HEK293 (cell line): Measurements from ENCODE around the gene RFLNA.

ENCODE experiments used
- CTCF ChIP-seq: fragments of 450-650 bp; formaldehyde crosslinking; IDR thresholded peaks from 2 replicates; pipeline ENCODE4 v1.5.1; 2016; ENCODE audit warnings: missing biosample characterization, missing genetic modification characterization
- KLF9 ChIP-seq: fragments of 450-650 bp; formaldehyde crosslinking; IDR thresholded peaks from 2 replicates; pipeline ENCODE4 v1.5.1; 2016; ENCODE audit warnings: missing biosample characterization, missing genetic modification characterization, low read depth
- MEIS1 ChIP-seq: sonication (generic); formaldehyde crosslinking; IDR thresholded peaks from 2 replicates; pipeline ENCODE4 v1.8.1; 2022; ENCODE audit warnings: missing genetic modification reagents, mild to moderate bottlenecking, borderline replicate concordance
- PBX3 ChIP-seq: sonication (generic); formaldehyde crosslinking; IDR thresholded peaks from 2 replicates; pipeline ENCODE4 v1.8.1; 2022; ENCODE audit warnings: mild to moderate bottlenecking, moderate library complexity, missing genetic modification reagents
- SP2 ChIP-seq: fragments of 450-650 bp; formaldehyde crosslinking; IDR thresholded peaks from 2 replicates; pipeline ENCODE4 v1.5.1; 2016; ENCODE audit warnings: missing biosample characterization, missing genetic modification characterization
- YY1 ChIP-seq: fragments of 450-650 bp; formaldehyde crosslinking; IDR thresholded peaks from 2 replicates; pipeline ENCODE4 v1.5.1; 2018; ENCODE audit warnings: missing biosample characterization, missing genetic modification characterization
- ZBTB17 ChIP-seq: fragments of 450-650 bp; formaldehyde crosslinking; IDR thresholded peaks from 2 replicates; pipeline ENCODE4 v1.5.1; 2016; ENCODE audit warnings: missing biosample characterization, missing genetic modification characterization
- ZBTB21 ChIP-seq: fragments of 450-650 bp; formaldehyde crosslinking; IDR thresholded peaks from 2 replicates; pipeline ENCODE4 v1.5.1; 2017; ENCODE audit warnings: missing biosample characterization, missing genetic modification characterization
- ZFP69B ChIP-seq: fragments of 450-650 bp; formaldehyde crosslinking; IDR thresholded peaks from 2 replicates; pipeline ENCODE4 v1.5.1; 2016; ENCODE audit warnings: missing biosample characterization, missing genetic modification characterization
- ZNF114 ChIP-seq: fragments of 450-650 bp; formaldehyde crosslinking; IDR thresholded peaks from 2 replicates; pipeline ENCODE4 v1.5.0; 2017; ENCODE audit warnings: missing biosample characterization, missing genetic modification characterization
- ZNF155 ChIP-seq: fragments of 450-650 bp; formaldehyde crosslinking; IDR thresholded peaks from 2 replicates; pipeline ENCODE4 v1.5.1; 2016; ENCODE audit warnings: missing biosample characterization, missing genetic modification characterization
- ZNF211 ChIP-seq: fragments of 450-650 bp; formaldehyde crosslinking; IDR thresholded peaks from 2 replicates; pipeline ENCODE4 v1.5.1; 2016; ENCODE audit warnings: low read depth, missing biosample characterization, missing genetic modification characterization
- ZNF350 ChIP-seq: fragments of 450-650 bp; formaldehyde crosslinking; IDR thresholded peaks from 2 replicates; pipeline ENCODE4 v1.5.0; 2017; ENCODE audit warnings: missing biosample characterization, mild to moderate bottlenecking, missing genetic modification characterization
- ZNF558 ChIP-seq: fragments of 450-650 bp; formaldehyde crosslinking; IDR thresholded peaks from 2 replicates; pipeline ENCODE4 v1.5.1; 2016; ENCODE audit warnings: missing biosample characterization, missing genetic modification characterization

DNA sequence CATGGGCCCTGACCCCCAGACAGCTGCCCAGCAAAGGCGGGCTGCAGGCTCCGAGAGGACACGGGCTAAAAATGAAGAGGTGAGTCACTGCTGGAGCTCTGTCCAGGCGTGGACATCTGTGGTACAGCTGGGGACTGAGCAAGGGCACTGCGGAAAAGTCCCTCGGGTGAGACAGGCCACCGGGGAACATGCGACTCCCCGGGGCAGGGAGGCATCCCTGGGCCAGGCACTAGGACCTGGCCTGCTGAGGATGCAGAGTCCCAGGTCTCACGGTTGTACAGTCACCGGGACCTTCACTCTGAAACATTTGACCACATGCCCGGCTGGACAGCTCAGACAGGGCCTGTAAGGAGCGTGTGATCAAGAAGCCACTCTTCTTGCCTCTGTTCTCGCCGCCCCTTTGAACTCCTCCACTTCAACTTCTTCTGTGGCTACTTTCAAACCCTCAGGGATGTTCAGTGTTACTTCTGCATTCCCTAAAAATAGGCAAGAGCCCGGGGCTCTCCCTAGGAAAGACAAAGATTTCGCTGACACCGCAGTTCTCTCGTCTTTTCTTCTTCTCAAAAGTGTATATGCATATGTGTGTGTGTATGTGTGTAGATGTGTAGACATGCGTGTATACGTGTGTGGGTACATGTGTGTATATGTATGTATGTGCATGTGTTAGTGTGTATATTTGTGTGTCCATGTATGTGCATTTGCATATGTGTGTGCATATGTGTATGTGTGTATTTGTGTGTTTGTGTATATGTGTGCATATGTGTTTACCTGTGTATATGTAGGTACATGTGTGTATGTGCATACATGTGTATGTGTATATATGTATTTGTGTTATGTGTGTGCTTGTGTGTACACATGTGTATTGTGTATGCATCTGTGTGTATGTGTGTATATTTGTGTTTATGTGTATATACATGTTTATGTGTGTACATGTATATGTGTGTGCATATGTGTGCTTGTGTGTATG, 5.0 kb upstream of the RFLNA start:
- TF ChIP-seq KLF9 (tag by site-specific recombination) (no peak), CTCF (tag by site-specific recombination) (no peak), ZFP69B (tag by site-specific recombination) (no peak), MEIS1 (CRISPR knock-in tag) (no peak), PBX3 (CRISPR knock-in tag) (no peak), ZBTB17 (tag by site-specific recombination) (no peak), SP2 (tag by site-specific recombination) (no peak), ZNF558 (tag by site-specific recombination) (no peak), ZNF211 (tag by site-specific recombination) (no peak), ZNF114 (no peak), YY1 (tag by site-specific recombination) (no peak), ZBTB21 (tag by site-specific recombination) (no peak), ZNF155 (tag by site-specific recombination) (no peak), ZNF350 (no peak)
